SIG-M5 treated with dmso at 0.1 percent for 504 hours (cell line): Measurements from ENCODE around the gene PSMB10.
"Not testable (repeated sequence)": the region's sequence is repeated elsewhere in the genome, so short reads cannot be mapped to it uniquely, and the experiment has no call there.

ENCODE experiments used
- DNase-seq: peaks from one replicate; lab custom pipeline; 2025; ENCODE audit not compliant: unreplicated experiment; lab: John Stamatoyannopoulos, UW

PSMB10 gene

GRCh38 chr16:67943256-67943618 lies 6.6 kb upstream of the PSMB10 start:
- DNase-seq, result no peak

GRCh38 chr16:67942510-67943255 lies 6.0 kb upstream of the PSMB10 start:
- no peak for DNase-seq

GRCh38 chr16:67942200-67942509 lies 5.5 kb upstream of the PSMB10 start:
- peak; percentile 39 for DNase-seq

DNA sequence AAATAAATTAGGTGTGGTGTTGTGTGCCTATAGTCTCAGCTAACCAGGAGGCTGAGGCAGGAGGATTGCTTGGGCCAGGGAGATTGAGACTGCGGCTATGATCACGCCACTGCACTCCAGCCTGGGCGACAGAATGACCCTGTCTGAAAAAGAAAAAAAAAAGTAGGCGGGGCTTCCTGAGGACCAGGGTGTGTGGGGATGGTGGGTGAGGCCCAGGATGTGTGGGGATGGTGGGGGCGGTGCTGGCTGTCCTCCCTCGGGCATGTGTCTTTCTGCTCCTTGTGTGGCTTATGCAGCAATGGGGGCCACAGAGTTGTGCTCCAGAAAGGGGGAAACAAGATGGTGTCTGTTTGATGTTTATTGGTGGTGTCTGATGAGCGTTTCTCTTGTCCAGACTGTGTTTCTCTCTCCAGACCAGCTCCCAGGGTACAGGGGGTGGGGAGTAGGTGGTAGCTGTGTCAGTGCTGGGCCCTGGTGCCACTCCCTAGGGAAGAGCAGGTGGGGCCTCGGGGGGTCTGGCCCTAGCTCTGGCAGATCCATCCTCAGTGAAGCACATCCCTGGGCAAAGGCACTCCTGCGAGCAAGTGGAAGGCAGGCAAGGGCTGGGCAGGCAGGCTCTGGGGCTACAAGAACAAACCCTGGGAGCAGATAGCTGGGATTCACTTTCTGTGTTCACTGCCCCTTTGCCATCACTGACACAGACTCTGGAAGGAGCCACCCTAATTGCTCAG lies 5.0 kb upstream of the PSMB10 start:
- DNase-seq, result no peak

DNA sequence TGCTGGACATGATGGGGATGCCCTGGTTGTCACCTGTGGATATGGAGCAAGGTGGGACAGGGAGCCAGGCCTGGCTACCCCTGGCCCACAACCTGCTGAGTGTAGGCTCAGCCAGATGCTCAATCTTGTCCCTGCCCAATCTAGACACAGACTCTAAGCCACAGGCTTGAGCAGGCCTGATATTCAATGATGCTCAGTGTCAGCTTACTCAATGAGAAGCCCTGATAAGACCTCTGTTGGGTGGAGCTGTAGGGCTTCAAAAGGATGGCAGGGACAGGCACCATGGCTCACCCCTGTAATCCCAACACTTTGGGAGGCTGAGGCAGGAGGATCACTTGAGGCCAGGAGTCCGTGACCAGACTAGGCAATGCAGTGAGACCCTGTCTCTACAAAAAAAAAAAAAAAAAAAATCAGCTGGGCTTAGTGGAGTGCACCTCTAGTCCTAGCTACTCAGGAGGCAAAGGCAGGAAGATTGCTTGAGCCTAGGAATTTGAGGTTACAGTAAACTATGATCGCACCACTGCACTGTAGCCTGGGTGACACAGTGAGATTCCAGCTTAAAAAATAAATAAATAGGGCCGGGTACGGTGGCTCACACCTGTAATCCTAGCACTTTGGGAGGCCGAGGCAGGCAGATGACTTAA lies 3.9 kb upstream of the PSMB10 start:
- DNase-seq, result no peak

- DNase-seq, result no peak
Observed at GRCh38 chr16:67939507-67940445, 3.1 kb upstream of the PSMB10 start.

DNA sequence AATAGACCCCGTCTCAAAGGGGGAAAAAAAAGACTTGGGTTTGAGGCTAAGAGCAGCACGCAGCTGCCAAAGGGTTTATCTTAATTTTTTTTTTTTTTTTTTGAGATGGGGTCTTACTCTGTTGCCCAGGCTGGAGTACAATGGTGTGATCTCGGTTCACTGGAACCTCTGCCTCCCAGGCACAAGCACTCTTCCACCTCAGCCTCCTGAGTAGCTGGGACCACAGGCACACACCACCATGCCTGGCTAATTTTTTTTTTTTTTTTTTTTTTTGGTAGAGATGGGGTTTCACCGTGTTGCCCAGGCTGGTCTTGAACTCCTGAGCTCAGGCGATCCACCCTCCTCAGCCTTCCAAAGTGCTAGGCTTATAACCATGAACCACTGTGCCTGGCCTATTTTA lies 1.1 kb upstream of the PSMB10 start:
- not testable (repeated sequence) for DNase-seq

DNA sequence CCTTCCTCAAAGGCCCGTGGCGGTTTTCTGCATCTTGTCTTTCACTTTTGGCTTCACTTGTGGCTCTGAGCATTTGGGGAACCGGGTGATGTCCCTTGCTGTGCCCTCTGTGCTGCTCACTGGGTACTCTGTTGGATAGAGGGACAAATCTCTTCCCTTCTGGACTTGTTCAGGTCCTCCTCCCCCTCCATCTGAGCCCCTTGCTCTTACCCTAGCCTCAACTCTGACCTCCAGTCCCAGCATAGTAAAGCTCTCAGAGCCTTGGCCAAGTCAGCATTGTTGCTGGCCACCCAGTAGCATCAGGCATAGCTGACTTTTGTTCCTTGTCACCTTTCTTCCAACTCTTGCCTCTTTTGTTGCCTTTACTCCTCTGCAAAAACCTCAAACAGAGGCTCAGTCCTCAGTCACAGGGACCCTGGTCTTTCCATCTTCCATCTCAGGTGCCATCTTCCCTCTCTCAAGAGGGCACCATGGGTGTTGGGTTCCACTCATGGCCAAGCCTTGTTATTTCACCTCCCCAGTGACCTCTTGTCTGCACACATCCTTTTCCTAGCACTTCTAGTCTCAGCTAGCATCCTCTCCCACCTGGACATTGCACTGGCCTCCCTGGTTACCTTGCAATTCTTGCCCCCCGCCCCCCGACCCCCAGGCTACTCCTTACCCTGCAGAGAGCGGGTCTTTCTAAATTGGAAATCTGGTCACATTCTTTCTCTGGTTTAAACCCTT lies 393 bp upstream of the PSMB10 start:
- peak; percentile 95 for DNase-seq

DNA sequence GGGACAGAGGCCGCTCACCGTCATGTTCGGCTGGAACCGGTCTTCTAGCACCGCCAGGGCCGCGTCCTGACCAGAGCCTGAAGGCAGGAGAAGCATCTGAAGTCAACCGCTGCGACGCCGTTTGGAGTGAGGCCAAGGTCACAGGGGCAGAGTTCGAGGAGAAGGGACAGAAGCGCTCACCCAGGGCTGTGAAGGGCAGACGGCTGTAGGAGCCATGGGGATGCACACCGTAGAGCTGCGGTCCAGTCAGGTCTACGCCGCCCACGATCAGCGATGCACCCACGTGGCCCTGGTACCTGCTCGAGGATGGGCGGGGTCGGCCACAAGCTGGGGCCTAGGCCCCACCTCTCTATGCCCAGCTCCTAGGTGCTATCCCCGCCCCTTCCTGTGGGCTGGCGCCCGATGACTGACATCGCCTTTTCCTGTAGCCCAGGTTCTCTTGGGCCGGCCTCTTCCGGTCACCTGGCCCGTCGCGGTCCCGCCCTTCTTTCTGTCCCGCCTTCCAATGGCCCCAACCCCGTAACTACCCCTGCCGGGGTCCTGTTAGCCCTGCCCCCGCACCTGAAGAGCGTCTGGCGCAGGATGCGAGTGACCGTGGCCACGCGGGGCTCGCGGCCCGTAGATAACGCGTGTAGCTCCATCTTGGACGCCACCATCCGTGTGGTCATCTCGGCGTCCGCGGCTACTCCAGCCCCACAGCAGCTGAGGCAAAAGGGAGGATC lies 1.1 kb downstream of the PSMB10 start:
- DNase-seq, result peak; percentile 95

DNA sequence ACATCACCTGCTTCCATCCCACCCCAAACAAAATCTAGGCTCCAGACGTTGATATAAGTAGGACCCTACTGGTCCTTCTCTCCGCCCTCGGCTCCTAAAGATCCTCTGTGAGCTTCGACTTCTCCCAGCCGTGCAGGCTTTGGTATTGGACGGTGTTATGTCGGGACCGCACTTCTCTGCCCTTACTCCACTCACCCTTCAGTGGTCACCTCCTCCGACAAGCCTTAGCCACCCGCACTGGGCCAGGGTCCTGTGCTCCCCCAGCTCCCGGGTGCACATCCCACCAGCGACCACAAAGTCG lies 1.6 kb downstream of the PSMB10 start:
- DNase-seq, result no peak

- no peak for DNase-seq
Observed at GRCh38 chr16:67934306-67935100, 2.1 kb downstream of the PSMB10 start.

GRCh38 chr16:67933805-67934204 lies 2.8 kb downstream of the PSMB10 start:
- DNase-seq, result no peak

DNA sequence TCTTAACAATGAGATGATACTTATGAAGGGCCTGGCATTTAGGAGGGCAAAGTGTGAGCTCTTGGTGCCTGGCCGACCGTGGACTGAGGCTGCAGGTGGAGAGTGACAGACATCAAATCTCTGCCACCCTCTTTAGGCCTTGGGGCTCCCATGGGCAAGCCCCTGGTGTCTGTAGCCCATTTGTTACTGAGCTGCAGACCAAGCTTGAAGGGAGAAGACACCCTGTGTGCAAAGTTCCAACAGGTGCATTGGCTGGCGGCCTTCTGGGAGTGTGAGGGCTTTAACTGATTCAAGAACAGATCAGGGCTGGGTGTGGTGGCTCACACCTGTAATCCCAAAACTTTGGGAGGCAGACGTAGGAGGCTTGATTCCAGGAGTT lies 4.2 kb downstream of the PSMB10 start:
- no peak for DNase-seq

DNA sequence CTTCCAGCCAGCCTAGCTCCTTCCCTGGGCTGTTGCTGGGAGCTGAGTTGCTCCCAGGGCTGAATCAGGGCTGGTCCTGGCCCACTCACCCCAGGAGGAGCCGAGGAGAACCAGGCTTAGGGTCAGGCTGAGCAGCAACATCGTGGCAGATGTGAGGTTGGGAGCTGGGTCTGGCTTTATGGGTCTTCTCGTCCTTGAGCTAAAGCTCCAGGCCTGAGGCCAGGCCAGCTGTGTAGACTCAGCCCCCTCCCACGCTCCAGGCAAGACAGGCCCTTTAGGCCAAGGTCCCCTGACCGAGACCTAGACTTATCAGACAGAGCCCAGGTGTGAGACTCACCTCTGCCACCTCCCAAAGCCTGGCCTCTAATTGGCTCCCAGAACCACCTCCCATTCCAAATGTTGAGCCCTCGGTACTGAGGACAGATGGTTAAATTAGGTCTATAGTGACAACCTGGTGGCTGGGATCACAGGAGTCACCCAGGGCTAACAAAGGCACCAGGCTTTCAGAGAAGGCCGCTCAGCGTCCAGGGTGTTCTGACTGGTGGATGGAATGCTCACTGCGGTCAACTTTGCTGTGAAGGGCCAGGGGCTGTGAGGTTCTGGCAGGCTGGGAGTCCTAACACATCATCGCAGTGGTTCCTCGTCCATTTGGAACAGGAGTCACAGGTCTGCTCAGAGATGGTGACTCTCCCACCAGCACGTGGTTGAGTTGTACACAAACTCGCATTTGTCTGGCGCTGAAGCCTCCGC lies 4.8 kb downstream of the PSMB10 start, which contains the start of gene CTRL:
CTRL (minus strand) TSS at position 151 of the 750 bp plus-strand sequence; CDS start at position 141, 10 bp downstream.
- DNase-seq, result no peak

DNA sequence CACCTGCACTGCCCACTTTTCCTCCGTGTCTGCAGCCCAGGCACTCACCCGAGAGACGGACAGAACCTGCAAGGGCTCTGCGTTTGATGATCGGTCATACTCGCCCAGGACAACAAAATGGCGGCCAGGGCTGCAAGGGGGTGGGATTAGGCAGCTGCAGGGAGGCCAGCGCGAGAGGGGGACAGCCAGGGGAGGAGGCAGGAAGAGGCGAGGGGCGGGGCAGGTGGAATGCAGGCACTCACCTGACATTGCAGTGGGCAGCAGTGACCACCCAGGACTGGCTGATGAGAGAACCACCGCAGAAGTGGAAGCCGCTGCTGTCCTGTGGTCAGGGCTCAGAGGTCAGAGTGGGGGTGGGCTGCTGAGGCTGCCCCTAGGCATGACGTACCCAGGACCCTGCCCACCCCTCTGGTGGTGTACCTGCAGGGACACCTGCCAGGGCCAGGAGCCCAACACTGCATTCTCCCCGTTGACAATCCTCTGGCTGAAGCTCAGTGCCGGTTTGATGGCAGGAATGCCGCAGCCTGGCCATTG lies 5.9 kb downstream of the PSMB10 start:
- DNase-seq, result no peak

GRCh38 chr16:67930191-67930590 lies 6.5 kb downstream of the PSMB10 start:
- no peak for DNase-seq

DNA sequence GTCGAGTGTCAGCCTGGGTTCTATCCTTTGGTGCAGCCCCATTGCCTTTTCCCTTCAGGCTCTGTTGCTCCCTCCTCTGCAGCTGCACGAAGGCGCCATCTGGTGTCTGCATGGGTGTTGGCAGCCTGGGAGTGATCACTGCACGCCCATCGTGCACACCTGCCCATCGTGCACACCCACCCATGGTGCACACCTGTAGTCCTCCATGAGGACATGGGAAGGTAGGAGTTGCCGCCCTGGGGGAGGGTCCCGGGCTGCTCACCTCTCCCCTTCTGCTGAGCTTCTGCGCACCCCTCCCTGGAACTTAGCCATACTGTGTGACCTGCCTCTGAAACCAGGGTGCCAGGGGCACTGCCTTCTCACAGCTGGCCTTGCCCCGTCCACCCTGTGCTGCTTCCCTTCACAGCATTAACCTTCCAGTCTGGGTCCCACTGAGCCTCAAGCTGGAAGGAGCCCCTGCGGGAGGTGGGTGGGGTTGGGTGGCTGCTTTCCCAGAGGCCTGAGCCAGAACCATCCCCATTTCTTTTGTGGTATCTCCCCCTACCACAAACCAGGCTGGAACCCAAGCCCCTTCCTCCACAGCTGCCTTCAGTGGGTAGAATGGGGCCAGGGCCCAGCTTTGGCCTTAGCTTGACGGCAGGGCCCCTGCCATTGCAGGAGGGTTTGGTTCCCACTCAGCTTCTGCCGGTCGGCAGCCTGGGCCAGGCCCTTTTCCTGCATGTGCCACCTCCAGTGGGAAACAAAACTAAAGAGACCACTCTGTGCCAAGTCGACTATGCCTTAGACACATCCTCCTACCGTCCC lies 7.9 kb downstream of the PSMB10 start:
- DNase-seq, result peak; percentile 60
